GM18519 (cell line): ENCODE measurements around the gene BPIFB6.
"Not testable (repeated sequence)": the region's sequence is repeated elsewhere in the genome, so short reads cannot be mapped to it uniquely, and the experiment has no call there.

Experiments used
- ATAC-seq: cut with Tn5 transposase; IDR thresholded peaks from one replicate; pipeline ENCODE4 v1.9.1; 2021; ENCODE audit warnings: mild to moderate bottlenecking, moderate library complexity; ENCODE audit not compliant: unreplicated experiment, low FRiP score

BPIFB6 gene

DNA sequence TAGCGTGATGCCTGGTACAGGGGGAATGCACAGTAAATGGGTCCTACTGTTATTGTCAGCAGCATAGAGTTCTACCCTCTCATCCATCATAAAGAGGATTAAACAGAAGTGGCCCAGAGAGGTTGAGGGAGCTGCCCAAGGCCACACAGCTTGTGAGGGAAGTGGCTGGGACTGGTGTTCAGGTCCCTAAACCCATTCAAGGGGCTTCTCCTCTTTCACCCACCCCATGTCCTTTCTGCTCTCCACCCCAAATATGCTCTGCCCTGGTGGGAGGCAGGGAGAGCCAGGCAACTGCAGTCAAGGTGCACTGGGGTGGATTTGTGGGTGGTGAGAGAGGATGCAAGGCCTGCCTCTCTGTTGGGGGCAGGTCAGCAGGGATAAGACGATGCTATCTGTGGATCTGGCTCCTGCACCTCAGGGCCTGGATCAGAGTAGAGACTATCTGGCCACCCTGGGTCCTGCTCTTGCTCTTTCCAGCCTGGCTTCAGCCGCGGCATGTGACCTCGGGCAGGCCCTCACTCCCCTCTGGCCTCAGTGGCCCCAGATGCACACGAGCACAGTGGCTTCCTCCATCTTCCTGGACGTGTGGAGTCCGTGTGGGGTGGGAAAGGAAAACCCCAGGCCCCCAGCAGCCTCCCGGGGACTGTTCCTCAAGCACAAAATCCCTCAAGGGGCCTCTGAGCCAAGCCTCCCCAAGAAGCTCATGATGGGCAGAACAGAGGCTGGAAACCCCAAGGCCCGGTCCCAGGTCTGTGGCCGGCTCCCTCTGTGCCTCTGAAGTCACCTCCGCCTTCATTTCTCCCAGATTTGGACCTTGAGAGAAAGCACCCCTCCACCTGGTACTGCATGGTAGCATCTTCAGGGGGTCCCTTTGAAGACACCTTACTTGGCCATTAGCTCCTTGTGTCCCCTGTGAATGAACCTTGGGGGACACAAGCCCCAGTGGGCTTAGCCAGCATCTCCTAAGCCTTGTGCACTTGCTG is 3.4 kb upstream of the BPIFB6 start:
- ATAC-seq: no peak

GRCh38 chr20:33028875-33029274 is 2.6 kb upstream of the BPIFB6 start:
- ATAC-seq: no peak

- ATAC-seq: no peak
Observed at GRCh38 chr20:33030076-33030475, 1.4 kb upstream of the BPIFB6 start.

DNA sequence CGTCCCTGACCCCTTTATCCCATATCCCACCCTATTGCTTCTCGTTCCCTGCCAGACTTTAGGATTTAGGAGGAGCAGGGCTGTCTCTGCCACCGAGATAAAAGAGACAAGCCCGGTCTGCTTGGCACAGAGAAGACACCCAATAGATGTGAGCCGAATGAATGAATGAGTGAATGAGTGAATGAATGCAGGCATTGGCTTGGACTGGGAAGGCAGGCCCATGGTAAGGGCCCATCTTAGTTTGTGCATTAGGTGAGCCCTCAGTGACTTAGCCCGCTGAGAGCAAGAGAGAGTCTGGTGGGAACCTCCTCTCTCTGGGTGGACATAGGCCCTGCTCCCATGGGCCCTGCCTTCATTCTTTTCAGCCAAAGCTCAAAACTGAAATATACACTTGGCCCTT is 879 bp upstream of the BPIFB6 start:
- ATAC-seq: no peak

DNA sequence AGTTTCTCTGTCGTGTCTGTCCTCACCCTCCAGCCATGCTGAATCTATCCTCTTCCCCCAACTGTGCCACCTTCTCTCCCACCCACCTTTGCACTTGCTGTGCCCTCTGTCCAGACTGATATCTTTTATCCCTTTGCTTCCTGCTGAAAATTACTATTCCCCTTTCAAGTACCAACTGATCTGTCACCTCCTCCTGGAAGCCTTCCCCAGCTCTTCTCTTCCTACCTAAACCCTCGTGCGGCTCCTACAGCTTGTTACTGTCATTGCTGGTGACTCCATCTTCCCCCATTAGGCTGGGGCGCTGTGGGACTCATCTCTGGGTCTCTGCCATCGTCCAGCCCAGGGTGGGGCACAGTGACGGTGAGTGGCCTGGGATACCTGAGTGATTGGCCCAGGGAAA is 1.1 kb downstream of the BPIFB6 start:
- no peak for ATAC-seq

GRCh38 chr20:33033381-33033780 is 1.9 kb downstream of the BPIFB6 start:
- no peak for ATAC-seq

GRCh38 chr20:33034115-33034514 is 2.7 kb downstream of the BPIFB6 start:
- no peak for ATAC-seq

- ATAC-seq: no peak
Observed at GRCh38 chr20:33034901-33035492, 3.5 kb downstream of the BPIFB6 start.

DNA sequence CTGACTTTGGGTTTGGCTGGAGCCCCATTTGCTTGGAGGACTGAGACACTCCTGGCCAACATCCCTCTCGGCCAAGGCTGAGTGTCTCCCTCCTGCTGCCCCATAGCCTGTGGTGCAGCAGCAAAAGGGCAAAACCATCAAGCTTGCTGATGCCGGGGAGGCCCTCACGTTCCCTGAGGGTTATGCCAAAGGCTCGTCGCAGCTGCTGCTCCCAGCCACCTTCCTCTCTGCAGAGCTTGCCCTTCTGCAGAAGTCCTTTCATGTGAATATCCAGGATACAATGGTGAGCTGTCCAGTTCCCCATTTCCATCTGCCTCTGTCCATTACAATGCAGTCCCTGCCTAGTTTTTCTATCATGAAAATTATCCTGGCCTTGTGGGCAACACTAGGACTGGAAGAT is 6.0 kb downstream of the BPIFB6 start:
- ATAC-seq: no peak

DNA sequence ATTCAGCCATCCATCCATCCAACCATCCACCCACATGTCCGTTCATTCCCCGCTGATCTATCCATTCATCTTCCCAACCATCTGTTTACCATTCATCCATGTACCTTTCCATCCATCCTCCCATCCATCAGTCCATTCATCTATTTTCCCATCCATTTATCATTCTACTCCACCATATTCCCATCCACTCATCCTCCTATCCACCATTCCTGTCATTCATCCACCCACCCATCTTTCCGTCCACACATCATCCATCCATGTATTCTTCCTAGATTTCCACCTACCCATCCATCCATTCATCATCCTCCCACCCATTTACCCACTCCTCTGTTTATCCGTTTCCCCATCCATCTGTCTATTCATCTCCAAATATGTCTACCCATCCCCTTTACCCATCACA is 6.8 kb downstream of the BPIFB6 start:
- no peak for ATAC-seq

GRCh38 chr20:33042430-33042829 is 11.0 kb downstream of the BPIFB6 start:
- ATAC-seq: no peak

GRCh38 chr20:33042983-33043730 is 11.7 kb downstream of the BPIFB6 start:
- no peak for ATAC-seq

DNA sequence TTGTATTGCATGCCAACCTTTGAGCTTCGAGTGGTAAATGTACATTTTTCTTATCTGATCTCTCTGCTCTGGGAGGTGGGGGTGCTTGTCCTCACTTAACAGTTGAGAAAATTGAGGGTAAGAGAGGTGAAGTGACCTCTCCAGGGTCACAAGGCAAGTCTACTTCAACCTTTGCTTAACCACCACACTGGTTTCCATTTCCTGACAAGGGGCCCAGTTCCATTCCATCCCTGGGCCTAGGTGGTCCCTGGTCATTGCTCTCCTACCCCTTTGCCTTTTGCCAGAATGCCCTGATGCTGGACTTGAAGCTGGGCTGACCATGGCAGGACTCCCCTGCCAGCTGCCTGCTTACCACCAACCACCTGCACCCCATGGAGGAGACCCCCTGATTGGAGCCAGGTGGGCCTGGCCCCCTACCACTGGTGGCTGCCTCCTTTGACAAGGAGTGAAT is 12.3 kb downstream of the BPIFB6 start:
- no peak for ATAC-seq

- not testable (repeated sequence) for ATAC-seq
Observed at GRCh38 chr20:33045129-33045721, 13.8 kb downstream of the BPIFB6 start.

- no peak for ATAC-seq
Observed at GRCh38 chr20:33046412-33046811, 15.0 kb downstream of the BPIFB6 start.

- no peak for ATAC-seq
Observed at GRCh38 chr20:33051333-33051732, 19.9 kb downstream of the BPIFB6 start.

DNA sequence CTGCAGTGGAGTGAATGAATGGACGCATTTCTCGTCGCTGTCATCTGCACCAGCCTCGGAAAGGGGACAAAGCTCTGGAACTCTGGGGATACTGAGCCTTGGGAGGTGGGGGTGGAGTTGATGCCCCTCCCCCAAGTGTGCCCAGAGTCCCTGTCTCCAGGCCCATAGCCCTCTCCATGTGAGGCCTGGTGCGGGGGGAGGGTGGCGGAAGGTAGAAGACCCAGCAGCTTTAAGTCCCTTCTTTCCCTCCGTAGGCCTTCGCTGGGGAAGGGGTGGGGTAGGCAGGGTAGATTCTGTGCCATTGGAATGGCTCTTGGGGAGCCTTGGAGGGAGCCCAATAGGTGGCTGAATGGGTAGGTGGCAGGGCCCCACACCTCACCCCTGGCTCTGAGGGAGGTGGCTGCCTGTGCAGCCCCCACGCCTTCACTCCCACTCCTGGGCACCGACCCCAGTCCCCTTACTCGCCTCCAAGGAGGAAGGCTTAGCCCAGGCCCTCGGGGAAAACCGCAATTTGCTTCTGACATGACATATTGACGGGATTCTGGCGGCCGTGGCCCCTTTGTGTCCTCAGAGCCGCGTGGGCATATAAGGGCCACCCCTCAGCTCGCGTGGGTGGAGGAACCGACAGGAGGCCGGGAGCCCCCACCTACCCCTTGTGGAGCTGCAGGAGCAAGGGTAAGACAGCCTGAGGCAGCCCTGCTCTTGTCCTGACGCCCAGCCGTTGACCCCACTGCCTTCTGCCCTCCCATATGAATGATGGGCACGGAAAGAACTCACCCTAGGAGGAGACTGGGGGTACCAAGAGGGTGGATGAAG is 22.1 kb downstream of the BPIFB6 start, which contains the start of gene BPIFB3:
Gene BPIFB3 (plus strand): TSS at position 613 of the 816 bp plus-strand sequence. CDS start 1,533 bp downstream, outside the sequence.
- ATAC-seq: no peak

DNA sequence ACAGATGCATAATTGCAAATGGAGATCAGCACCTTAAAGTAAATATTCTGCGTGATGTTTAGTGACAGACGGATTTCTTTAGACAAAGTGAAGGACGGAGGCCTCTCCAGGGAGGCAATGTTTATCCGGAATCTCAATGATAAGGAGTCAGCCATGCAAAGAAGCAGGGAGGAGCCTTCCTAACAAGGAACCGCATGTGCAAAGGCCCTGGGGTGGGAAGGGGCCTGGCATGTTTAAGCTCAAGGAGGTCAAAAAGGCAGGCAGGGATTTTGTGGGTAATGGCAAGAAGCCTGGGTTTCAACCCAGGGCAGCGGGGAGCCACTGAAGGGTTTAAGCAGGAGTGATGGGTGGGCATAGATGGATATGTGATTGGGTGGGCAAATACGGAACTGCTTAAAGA is 22.9 kb downstream of the BPIFB6 start:
- no peak for ATAC-seq

- ATAC-seq: no peak
Observed at GRCh38 chr20:33054791-33055190, 23.3 kb downstream of the BPIFB6 start.

DNA sequence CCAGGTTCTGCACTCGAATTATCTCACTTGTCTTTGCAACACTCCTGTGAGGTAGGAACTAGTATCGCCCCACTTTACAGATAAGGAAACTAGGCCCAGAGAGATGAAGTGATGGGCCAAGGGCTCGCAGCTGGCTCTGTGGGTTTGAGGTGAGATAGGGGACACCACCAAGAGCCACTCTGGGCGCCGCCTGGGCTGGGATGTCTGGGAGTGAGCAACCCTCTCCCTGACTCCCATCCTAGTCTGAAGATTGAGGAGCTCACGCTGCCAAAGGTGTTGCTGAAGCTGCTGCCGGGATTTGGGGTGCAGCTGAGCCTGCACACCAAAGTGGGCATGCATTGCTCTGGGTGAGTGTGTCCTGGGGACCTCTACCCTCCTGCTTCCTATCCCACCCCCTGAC is 27.7 kb downstream of the BPIFB6 start:
- no peak for ATAC-seq
